Measurements from ENCODE around the gene SETBP1.

The SETBP1 gene

GRCh38 chr18:44958455-44958854 lies 277.8 kb downstream of the SETBP1 start:
- DNase-seq (ENCODE audit: low read depth in 1 of 2, low spot score in 1 of 2): no peak

- DNase-seq (ENCODE audit: low read depth in 1 of 2, low spot score in 1 of 2): no peak
Measured at GRCh38 chr18:44959013-44959412, 278.3 kb downstream of the SETBP1 start.

DNA sequence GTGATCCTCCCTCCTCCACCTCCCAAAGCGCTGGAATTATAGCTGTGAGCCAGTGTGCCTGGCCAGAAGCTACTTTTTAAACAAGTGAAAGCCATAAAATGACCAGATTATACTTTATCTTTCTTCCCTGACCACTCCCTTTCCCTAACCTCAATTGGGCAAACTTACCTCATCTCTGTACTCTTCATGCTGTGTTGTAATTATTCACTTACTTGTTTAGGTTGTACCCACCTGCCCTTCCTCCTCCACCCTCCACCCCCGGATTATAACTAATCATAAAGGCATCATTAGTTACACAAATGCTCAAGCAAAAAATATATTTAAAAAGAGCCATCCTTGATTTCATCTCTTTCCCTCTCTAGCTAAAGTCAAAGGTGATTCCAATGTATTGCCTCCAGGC lies 279.9 kb downstream of the SETBP1 start:
- DNase-seq (ENCODE audit: low read depth in 1 of 2, low spot score in 1 of 2): no peak

- no peak for DNase-seq (ENCODE audit: low read depth in 1 of 2, low spot score in 1 of 2)
Measured at GRCh38 chr18:44961288-44961995, 280.8 kb downstream of the SETBP1 start.

DNA sequence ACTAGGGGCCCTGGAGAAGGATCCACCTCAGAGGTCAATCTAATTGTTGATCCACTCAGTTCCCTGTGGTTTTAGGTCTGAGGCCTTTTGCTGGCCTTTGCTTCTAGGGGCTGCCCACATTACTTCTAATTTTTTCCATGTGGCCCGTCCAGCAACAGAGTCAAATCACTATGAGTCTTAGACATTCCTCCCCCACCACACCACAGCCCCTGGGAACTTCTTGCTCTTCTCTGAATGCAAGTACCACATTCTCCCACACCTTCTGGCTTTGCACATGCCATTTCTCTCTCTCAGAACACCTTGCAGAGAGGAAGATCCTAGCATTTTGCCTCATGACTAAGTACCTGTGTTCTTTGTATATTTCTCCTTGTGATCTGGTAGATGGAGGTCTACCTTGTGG lies 286.9 kb downstream of the SETBP1 start:
- no peak for DNase-seq (ENCODE audit: low read depth in 1 of 2, low spot score in 1 of 2)

GRCh38 chr18:44968336-44968735 lies 287.6 kb downstream of the SETBP1 start:
- DNase-seq (ENCODE audit: low read depth in 1 of 2, low spot score in 1 of 2): no peak

GRCh38 chr18:44969214-44969795 lies 288.6 kb downstream of the SETBP1 start:
- DNase-seq (ENCODE audit: low read depth in 1 of 2, low spot score in 1 of 2): no peak

GRCh38 chr18:44973282-44973681 lies 292.6 kb downstream of the SETBP1 start:
- DNase-seq (ENCODE audit: low read depth in 1 of 2, low spot score in 1 of 2): no peak

DNA sequence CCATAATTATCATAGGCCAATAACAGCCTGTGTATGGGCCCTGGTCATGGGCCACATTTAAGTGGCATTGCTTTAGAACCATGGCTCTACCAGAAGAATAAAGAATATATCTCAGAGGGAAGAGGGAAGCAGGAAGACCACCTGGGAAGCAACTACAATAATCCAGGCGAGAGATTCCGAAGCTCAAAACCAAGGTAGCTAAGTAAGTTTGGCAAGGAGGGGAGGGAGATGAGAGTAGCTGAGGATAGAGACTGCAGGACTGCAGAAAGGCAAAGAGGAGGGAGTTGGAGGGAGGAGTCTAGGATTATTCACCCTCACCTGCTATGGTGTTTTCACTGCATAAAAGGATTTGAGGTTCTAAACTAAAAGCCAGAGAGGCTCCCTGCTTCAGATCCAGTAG lies 293.5 kb downstream of the SETBP1 start:
- no peak for DNase-seq (ENCODE audit: low read depth in 1 of 2, low spot score in 1 of 2)

DNA sequence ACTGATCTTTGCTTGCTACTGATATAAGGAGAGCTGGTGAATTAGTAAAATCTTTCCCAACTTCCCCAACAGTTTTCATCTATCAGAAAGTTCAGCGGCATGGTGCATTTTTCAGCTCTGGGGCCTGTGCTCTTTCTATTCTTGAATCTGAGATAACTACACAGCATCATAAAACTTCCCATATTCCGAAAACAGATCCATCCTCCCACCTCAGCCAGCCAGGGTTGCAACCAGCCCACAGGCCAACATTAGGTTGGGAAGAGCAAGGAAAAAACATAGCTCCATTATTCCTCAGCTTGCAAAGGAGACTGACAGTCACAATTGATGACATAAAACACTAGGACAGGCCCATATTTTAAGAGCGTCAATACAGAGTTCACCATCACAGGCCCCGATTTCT lies 297.2 kb downstream of the SETBP1 start:
- DNase-seq (ENCODE audit: low read depth in 1 of 2, low spot score in 1 of 2): no peak

DNA sequence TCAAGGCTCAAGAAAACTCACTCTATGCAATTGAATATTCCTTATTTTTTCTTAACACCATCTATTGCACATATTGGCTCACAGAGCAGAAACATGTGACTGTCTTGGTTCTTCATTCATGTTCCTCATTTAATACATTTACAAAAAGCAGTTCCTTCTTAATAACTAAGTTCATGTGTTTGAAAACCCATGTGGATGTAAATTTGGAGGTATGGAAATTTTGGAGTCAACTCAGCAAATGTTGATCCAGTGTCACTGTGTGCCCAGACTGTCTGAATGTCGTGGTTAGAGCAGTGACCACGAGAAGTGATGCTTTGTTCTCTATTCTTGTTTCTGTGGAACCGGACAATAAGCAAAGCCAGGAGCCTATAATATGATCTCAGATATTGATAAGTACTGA lies 299.1 kb downstream of the SETBP1 start:
- DNase-seq (ENCODE audit: low read depth in 1 of 2, low spot score in 1 of 2): no peak

- DNase-seq (ENCODE audit: low read depth in 1 of 2, low spot score in 1 of 2): no peak
Measured at GRCh38 chr18:44981121-44981520, 300.4 kb downstream of the SETBP1 start.

DNA sequence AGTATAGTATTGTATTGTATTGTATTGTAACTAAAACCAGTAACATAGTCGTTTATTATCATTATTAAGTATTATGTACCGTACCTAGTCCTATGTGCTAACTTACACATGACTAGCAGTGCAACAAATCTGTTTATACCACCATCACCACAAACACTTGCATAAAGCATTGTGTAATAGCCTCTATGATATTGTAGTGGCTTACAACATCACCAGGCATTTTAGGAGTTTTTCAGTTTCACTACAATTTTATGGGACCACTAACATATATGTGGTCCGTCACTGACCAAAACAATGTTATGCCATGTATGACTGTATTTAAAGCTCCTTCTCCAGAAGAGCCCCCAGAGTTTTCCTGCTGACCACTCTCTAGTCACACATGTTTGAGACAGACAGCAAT lies 306.2 kb downstream of the SETBP1 start:
- DNase-seq (ENCODE audit: low read depth in 1 of 2, low spot score in 1 of 2): no peak

GRCh38 chr18:44987371-44987770 lies 306.7 kb downstream of the SETBP1 start:
- DNase-seq (ENCODE audit: low read depth in 1 of 2, low spot score in 1 of 2): no peak

DNA sequence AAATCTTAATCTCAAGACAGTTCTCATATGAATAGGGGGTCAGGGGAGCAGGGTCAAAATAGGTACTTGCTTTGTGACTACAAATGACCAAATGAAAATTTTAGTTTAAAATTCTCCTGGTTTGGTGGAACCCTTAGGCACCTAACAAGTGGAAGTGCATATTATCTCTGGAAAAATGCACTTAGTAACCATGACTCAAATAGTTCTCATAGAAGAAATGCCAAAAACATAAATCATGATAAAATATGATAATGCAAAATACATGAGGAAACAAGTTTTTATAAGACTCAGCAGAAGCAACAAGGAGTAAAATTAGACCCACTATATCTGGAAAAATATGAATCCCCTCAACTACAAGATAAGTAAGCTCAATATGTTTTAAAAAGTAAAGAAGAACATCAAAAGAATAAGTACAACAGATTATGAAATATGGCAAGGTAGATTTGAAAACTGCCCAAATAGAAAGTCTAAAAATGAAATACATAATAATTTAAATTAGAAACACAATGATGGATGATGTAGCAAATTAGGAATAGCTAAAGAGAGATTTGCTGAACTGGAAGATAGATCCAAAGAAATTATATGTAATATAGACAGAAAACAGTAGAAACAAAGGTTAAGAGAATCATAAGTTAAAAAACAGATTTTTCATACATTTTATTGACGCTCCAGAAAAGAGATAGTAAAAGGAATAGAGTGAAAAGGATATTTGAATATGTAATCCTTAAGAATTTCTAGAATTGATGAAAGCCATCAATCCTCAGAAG lies 308.3 kb downstream of the SETBP1 start:
- DNase-seq (ENCODE audit: low read depth in 1 of 2, low spot score in 1 of 2): no peak

DNA sequence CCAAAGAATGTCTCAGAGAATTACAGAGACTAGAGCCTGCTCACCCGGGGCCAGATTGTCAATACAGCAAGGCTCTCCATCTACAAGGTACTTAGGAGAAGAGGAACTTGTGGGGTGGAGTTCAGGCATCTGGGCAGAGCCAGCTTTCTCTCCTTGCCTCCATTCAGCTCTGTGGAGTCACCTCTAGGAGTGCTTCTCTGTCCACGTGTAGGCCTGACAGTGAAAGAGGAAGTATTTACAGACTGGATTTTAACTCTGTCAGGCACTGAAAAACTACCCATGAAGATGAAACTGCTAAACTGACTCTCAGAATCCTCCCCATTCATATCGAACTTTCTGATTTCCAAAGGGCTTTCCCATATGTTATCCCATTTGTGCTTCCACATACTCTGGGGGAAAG lies 315.6 kb downstream of the SETBP1 start:
- DNase-seq (ENCODE audit: low read depth in 1 of 2, low spot score in 1 of 2): no peak

DNA sequence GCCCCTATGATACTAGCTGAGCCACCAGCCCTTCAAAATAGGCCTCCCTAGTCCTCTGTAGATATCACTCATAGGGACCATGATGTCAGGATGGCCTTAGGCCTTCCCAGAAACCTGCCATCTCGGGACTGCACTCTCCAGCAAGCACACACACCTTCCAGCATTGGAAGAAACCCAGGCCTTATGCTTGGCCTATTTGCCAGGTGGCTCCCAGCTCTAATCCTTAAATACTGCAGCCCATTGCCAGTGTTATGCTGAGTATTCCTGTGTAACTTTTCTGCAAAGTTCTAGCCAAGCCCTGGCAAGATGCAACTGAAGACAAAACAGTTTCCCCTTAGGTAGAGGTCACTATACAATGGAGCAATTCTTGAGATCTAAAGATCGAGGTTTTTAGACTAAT lies 316.5 kb downstream of the SETBP1 start:
- DNase-seq (ENCODE audit: low read depth in 1 of 2, low spot score in 1 of 2): no peak

GRCh38 chr18:44998360-44998759 lies 317.7 kb downstream of the SETBP1 start:
- DNase-seq (ENCODE audit: low read depth in 1 of 2, low spot score in 1 of 2): no peak

DNA sequence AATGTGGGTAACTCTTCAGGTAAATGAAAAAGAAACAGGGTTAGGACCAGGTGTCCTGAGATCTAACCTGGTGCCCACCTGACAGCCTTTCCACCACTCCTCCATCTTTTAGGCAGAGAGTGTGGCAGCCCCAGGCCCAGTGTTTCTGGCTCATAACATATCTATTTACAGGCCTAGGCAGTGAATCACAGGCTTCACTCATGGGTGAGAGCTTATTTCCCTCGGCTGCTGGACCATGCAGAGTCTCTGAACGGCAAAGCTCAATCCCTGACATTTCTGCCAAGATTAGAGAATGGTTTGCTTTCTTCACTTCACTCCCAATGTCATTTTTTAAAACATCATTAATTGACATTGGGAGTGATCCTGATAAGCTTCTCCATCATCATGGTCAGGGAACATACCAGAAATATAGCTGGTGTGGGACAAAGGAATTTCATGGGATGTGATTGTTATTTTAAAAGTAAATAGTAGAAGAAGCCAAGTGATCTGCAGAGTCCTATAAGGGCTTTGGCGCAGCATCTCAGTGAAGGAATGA lies 323.9 kb downstream of the SETBP1 start:
- no peak for DNase-seq (ENCODE audit: low read depth in 1 of 2, low spot score in 1 of 2)

GRCh38 chr18:45006934-45007333 lies 326.2 kb downstream of the SETBP1 start:
- DNase-seq (ENCODE audit: low read depth in 1 of 2, low spot score in 1 of 2): no peak

GRCh38 chr18:45007531-45007930 lies 326.8 kb downstream of the SETBP1 start:
- no peak for DNase-seq (ENCODE audit: low read depth in 1 of 2, low spot score in 1 of 2)

Data from activated CD4-positive, alpha-beta T cell treated with anti-CD3 and anti-CD28 coated beads, Interleukin-2, amount 50 U/mL, for 24 hours (primary cell).